H1 (cell line): ENCODE data around the gene DGKA.

ENCODE experiments used
- EZH2 ChIP-seq: fragments of 200-600 bp; sonication (generic); IDR thresholded peaks from 2 replicates; pipeline ENCODE4 v1.7.1; 2012; ENCODE audit warnings: low read depth, mild to moderate bottlenecking, moderate library complexity, low read length, inconsistent platforms; ENCODE audit not compliant: severe bottlenecking
- FOSL1 ChIP-seq: IDR thresholded peaks from 2 replicates; pipeline ENCODE4 v1.6.1; 2011; ENCODE audit warnings: mild to moderate bottlenecking, low read depth, low read length, moderate library complexity; ENCODE audit not compliant: insufficient read depth
- TF ChIP-seq, protein P1 (sequence below), 3 experiments: IDR thresholded peaks; 1 replicate in 2 of 3; 2 replicates in 1 of 3; pipeline versions ENCODE4 v1.5.1 to v1.6.1; 2011; ENCODE audit warnings: low read length in 3 of 3, mild to moderate bottlenecking in 3 of 3, inconsistent platforms in 2 of 3, low read depth in 1 of 3, moderate library complexity in 1 of 3; ENCODE audit not compliant: insufficient read depth in 1 of 3; ENCODE audit errors: control extremely low read depth in 1 of 3
- TF ChIP-seq, protein P2 (sequence below): IDR thresholded peaks from 2 replicates; pipeline ENCODE4 v1.6.1; 2011; ENCODE audit warnings: low read depth, mild to moderate bottlenecking, low read length; ENCODE audit not compliant: insufficient read depth

DNA sequence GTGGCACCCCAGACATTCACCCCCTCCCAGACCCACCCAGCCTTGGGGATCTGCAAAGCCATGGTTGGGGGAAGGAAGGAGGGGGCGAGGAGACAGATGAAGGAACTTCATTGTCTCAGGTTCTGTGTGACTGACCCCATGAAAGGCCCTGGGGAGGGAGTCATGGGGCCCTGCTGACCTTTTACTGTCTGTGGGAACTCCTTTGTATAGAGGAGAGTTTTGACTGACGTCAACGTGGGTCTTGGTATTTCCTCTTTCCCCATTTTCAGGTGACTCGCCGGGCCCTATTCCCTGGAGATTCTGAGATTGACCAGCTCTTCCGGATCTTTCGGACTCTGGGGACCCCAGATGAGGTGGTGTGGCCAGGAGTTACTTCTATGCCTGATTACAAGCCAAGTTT, 39.8 kb downstream of the DGKA start:
- TF ChIP-seq, protein P1, sequence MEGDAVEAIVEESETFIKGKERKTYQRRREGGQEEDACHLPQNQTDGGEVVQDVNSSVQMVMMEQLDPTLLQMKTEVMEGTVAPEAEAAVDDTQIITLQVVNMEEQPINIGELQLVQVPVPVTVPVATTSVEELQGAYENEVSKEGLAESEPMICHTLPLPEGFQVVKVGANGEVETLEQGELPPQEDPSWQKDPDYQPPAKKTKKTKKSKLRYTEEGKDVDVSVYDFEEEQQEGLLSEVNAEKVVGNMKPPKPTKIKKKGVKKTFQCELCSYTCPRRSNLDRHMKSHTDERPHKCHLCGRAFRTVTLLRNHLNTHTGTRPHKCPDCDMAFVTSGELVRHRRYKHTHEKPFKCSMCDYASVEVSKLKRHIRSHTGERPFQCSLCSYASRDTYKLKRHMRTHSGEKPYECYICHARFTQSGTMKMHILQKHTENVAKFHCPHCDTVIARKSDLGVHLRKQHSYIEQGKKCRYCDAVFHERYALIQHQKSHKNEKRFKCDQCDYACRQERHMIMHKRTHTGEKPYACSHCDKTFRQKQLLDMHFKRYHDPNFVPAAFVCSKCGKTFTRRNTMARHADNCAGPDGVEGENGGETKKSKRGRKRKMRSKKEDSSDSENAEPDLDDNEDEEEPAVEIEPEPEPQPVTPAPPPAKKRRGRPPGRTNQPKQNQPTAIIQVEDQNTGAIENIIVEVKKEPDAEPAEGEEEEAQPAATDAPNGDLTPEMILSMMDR (IDR thresholded peaks at IDR 0.05; ENCODE audit: control extremely low read depth in 1 of 3, insufficient read depth in 1 of 3, low read depth in 1 of 3, low read length in 3 of 3), result no peak
- TF ChIP-seq FOSL1 (no peak), EZH2 (no peak)
- TF ChIP-seq, protein P2, sequence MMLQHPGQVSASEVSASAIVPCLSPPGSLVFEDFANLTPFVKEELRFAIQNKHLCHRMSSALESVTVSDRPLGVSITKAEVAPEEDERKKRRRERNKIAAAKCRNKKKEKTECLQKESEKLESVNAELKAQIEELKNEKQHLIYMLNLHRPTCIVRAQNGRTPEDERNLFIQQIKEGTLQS, result no peak
